ENCODE measurements around the gene CEP19.

DNA sequence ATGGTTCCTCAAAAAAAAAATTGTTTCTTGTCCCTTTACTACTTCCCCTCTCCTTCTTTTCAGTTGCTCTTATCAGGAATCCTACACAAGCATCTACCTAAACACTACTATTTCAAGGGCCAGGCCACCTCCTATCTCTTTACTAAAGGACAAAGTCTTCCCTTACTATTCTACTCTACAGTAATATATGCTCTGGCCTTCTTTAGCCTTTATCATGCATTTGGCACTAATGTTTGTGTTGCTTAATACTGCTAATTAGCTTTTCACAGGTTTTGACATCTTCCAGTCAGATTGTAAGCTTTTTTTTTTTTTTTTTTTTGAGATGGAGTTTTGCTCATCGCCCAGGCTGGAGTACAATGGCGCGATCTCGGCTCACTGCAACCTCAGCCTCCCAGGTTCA lies 5.3 kb downstream of the CEP19 start:
- no peak for TF ChIP-seq BHLHE40 (IDR thresholded peaks at IDR 0.05; ENCODE audit: low read depth, low read length)
- TF ChIP-seq, protein P1, sequence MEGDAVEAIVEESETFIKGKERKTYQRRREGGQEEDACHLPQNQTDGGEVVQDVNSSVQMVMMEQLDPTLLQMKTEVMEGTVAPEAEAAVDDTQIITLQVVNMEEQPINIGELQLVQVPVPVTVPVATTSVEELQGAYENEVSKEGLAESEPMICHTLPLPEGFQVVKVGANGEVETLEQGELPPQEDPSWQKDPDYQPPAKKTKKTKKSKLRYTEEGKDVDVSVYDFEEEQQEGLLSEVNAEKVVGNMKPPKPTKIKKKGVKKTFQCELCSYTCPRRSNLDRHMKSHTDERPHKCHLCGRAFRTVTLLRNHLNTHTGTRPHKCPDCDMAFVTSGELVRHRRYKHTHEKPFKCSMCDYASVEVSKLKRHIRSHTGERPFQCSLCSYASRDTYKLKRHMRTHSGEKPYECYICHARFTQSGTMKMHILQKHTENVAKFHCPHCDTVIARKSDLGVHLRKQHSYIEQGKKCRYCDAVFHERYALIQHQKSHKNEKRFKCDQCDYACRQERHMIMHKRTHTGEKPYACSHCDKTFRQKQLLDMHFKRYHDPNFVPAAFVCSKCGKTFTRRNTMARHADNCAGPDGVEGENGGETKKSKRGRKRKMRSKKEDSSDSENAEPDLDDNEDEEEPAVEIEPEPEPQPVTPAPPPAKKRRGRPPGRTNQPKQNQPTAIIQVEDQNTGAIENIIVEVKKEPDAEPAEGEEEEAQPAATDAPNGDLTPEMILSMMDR (conservative IDR thresholded peaks at IDR 0.05; ENCODE audit: low read depth, low read length) = no peak
- TF ChIP-seq, protein P2, sequence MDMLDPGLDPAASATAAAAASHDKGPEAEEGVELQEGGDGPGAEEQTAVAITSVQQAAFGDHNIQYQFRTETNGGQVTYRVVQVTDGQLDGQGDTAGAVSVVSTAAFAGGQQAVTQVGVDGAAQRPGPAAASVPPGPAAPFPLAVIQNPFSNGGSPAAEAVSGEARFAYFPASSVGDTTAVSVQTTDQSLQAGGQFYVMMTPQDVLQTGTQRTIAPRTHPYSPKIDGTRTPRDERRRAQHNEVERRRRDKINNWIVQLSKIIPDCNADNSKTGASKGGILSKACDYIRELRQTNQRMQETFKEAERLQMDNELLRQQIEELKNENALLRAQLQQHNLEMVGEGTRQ (IDR thresholded peaks at IDR 0.05; ENCODE audit: low read depth, low read length) = no peak
- no peak for TF ChIP-seq CHD1 (IDR thresholded peaks at IDR 0.05; ENCODE audit: low read depth, low read length)
- no peak for TF ChIP-seq SMC3 (IDR thresholded peaks at IDR 0.05; ENCODE audit: low read depth, low read length)
- no peak for TF ChIP-seq FOS (IDR thresholded peaks at IDR 0.05; ENCODE audit: low read depth, low read length)
- TF ChIP-seq POLR2A (IDR thresholded peaks at IDR 0.05; ENCODE audit: low read depth, low read length) = no peak

All from IMR-90 (cell line).